ENCODE data around the gene VPS13D.

- no peak for TF ChIP-seq CTCF (IDR thresholded peaks at IDR 0.05)
- TF ChIP-seq POLR2AphosphoS5 (IDR thresholded peaks at IDR 0.05; ENCODE audit: low read depth, low read length) = no peak
These were observed 206.0 kb downstream of the VPS13D start for GRCh38 chr1:12435639-12436344.

Data from Panc1 (cell line).